Esophagus muscularis mucosa (tissue), 4 donors: ENCODE data around the gene TDG.

Source experiments
- CTCF ChIP-seq, 3 experiments: fragments of 200-600 bp in 2 of 3; fragments of 450-650 bp in 1 of 3; sonication (generic) in 2 of 3; IDR thresholded peaks; one replicate each; pipeline ENCODE4 v1.5.1; 2017 to 2019; ENCODE audit warnings: antibody characterized with exemption in 3 of 3, mild to moderate bottlenecking in 2 of 3, moderate library complexity in 1 of 3
- EP300 ChIP-seq: sonication (generic); formaldehyde crosslinking; IDR thresholded peaks from one replicate; pipeline ENCODE4 v1.6.1; 2017; ENCODE audit warnings: antibody characterized with exemption
- POLR2A ChIP-seq: fragments of 450-650 bp; IDR thresholded peaks from one replicate; pipeline ENCODE4 v1.6.1; 2017; ENCODE audit warnings: antibody characterized with exemption, moderate library complexity, mild to moderate bottlenecking, low read depth
- POLR2AphosphoS5 ChIP-seq, 2 donors: sonication (generic); formaldehyde crosslinking; IDR thresholded peaks; one replicate each; pipeline ENCODE4 v1.6.1; 2017; ENCODE audit warnings: antibody characterized with exemption in 2 of 2

GRCh38 chr12:104003596-104003995, 37.9 kb downstream of the TDG start:
- TF ChIP-seq CTCF (IDR thresholded peaks at IDR 0.05) (no peak), POLR2AphosphoS5 (IDR thresholded peaks at IDR 0.05) (no peak), POLR2A (no peak), EP300 (no peak)
